Epithelial cell of proximal tubule (primary cell): Measurements from ENCODE around the gene CYP11A1. TPM values are rescaled to one million over a fixed set of nuclear protein-coding genes. Genes with fewer than 3 reads are reported as not detected.

ENCODE experiments used
- DNase-seq: peaks from one replicate; pipeline ENCODE4 v3.0.0-alpha.2; 2011; ENCODE audit warnings: low read depth
- H3K4me3 ChIP-seq: 2 replicates; pipeline ENCODE4 v1.5.1; 2011; ENCODE audit warnings: low read depth, mild to moderate bottlenecking, low read length
- CTCF ChIP-seq: conservative IDR thresholded peaks from 2 replicates; pipeline ENCODE4 v1.5.1; 2012; ENCODE audit warnings: low read depth, mild to moderate bottlenecking, low read length
- total RNA-seq: library from RNA; depleted of rRNA; stranded (reverse); fragments of >200 nt; gene quantifications from 2 replicates; pipeline ENCODE4 v1.2.3, GENCODE V29; 2015

CYP11A1 gene
- total RNA-seq, 1 donor from 2014 or later = 2.6 TPM

GRCh38 chr15:74336061-74337005, 31.1 kb downstream of the CYP11A1 start:
- no peak for TF ChIP-seq CTCF
- no peak for DNase-seq
- no peak overlapping the region for H3K4me3 ChIP-seq

- no peak for TF ChIP-seq CTCF
- DNase-seq = no peak
- no peak overlapping the region for H3K4me3 ChIP-seq
Observed at GRCh38 chr15:74335396-74335795, 32.0 kb downstream of the CYP11A1 start.

- H3K4me3 ChIP-seq = no peak overlapping the region
- DNase-seq = no peak
- TF ChIP-seq CTCF = no peak
Observed at GRCh38 chr15:74334127-74334526, 33.3 kb downstream of the CYP11A1 start.

- no peak for DNase-seq
- TF ChIP-seq CTCF = no peak
- H3K4me3 ChIP-seq = no peak overlapping the region
Observed at GRCh38 chr15:74333662-74334061, 33.8 kb downstream of the CYP11A1 start.

- DNase-seq = no peak
- H3K4me3 ChIP-seq = no peak overlapping the region
- TF ChIP-seq CTCF = no peak
Observed at GRCh38 chr15:74333093-74333492, 34.4 kb downstream of the CYP11A1 start.

- no peak overlapping the region for H3K4me3 ChIP-seq
- DNase-seq = no peak
- no peak for TF ChIP-seq CTCF
Observed at GRCh38 chr15:74332611-74333010, 34.8 kb downstream of the CYP11A1 start.

GRCh38 chr15:74332011-74332410, 35.4 kb downstream of the CYP11A1 start:
- H3K4me3 ChIP-seq = no peak overlapping the region
- no peak for DNase-seq
- no peak for TF ChIP-seq CTCF
